IPS DF 6.9 (cell line): ENCODE measurements around the gene RPAP3.

Experiments used
- DNase-seq: peaks from one replicate; pipeline ENCODE4 v3.0.0-alpha.2; 2013; ENCODE audit warnings: low read depth, low spot score
- H3K27ac ChIP-seq: one replicate; pipeline ENCODE4 v1.5.1; 2013; ENCODE audit warnings: low read length, control low read depth
- H3K27me3 ChIP-seq: 2 replicates; pipeline ENCODE4 v1.6.1; 2013; ENCODE audit warnings: mild to moderate bottlenecking, low read length; ENCODE audit not compliant: control insufficient read depth, insufficient read depth
- H3K36me3 ChIP-seq: 2 replicates; pipeline ENCODE4 v1.6.1; 2013; ENCODE audit warnings: low read length; ENCODE audit not compliant: control insufficient read depth, insufficient read depth
- H3K4me1 ChIP-seq: 2 replicates; pipeline ENCODE4 v1.6.1; 2013; ENCODE audit warnings: low read length; ENCODE audit not compliant: control insufficient read depth, insufficient read depth
- H3K4me3 ChIP-seq: 2 replicates; pipeline ENCODE4 v1.5.1; 2013; ENCODE audit warnings: mild to moderate bottlenecking, low read length
- H3K9me3 ChIP-seq: 2 replicates; pipeline ENCODE4 v1.6.1; 2013; ENCODE audit warnings: low read length, inconsistent platforms; ENCODE audit not compliant: control insufficient read depth, insufficient read depth
- WGBS: extraction: QIAGEN DNeasy Blood & Tissue Kit; methylation state at CpG from one replicate; pipeline ENCODE4 v1.1.7; 2013; ENCODE audit warnings: mixed read lengths, missing lambda C conversion rate; ENCODE audit not compliant: insufficient read length, insufficient coverage; 5-methylcytosine and 5-hydroxymethylcytosine counted together

The RPAP3 gene

GRCh38 chr12:47748507-47748828 lies 42.6 kb upstream of the RPAP3 start:
- Histone ChIP-seq H3K27me3 (no peaks in the 10 kb centered on the region), H3K36me3 (no peaks in the 10 kb centered on the region), H3K4me3 (no peak overlapping the region), H3K4me1 (peaks cover 4% of the 10 kb centered on the region), H3K27ac (no peak overlapping the region), H3K9me3 (no peaks in the 10 kb centered on the region)
- WGBS, result no CpG with 5 or more reads among the region's 1 CpG
- no peak for DNase-seq

- DNase-seq, result no peak
- Histone ChIP-seq H3K27ac (no peak overlapping the region), H3K4me1 (no peaks in the 10 kb centered on the region)
Observed at GRCh38 chr12:47747596-47748506, 42.0 kb upstream of the RPAP3 start.

GRCh38 chr12:47747126-47747525 lies 41.3 kb upstream of the RPAP3 start:
- Histone ChIP-seq H3K27ac (no peak overlapping the region), H3K4me3 (no peak overlapping the region), H3K27me3 (no peaks in the 10 kb centered on the region), H3K4me1 (no peaks in the 10 kb centered on the region), H3K36me3 (no peaks in the 10 kb centered on the region), H3K9me3 (no peaks in the 10 kb centered on the region)
- WGBS, result no CpG with 5 or more reads among the region's 4 CpGs
- no peak for DNase-seq

More at GRCh38 chr12:47747596-47748506, 42.0 kb upstream of the RPAP3 start:
- Histone ChIP-seq H3K9me3 (no peaks in the 10 kb centered on the region), H3K36me3 (no peaks in the 10 kb centered on the region), H3K4me3 (no peak overlapping the region), H3K27me3 (no peaks in the 10 kb centered on the region)
- no CpG with 5 or more reads among the region's 14 CpGs for WGBS

GRCh38 chr12:47746523-47746922 lies 40.7 kb upstream of the RPAP3 start:
- no peaks in the 10 kb centered on the region for H3K27me3 ChIP-seq
- H3K27ac ChIP-seq, result no peak overlapping the region
- no peaks in the 10 kb centered on the region for H3K4me1 ChIP-seq
- H3K9me3 ChIP-seq, result no peaks in the 10 kb centered on the region
- no CpG with 5 or more reads among the region's 7 CpGs for WGBS
- H3K36me3 ChIP-seq, result no peaks in the 10 kb centered on the region
- DNase-seq, result no peak
- no peak overlapping the region for H3K4me3 ChIP-seq

GRCh38 chr12:47746073-47746472 lies 40.2 kb upstream of the RPAP3 start:
- Histone ChIP-seq H3K27me3 (no peaks in the 10 kb centered on the region), H3K9me3 (no peaks in the 10 kb centered on the region), H3K27ac (no peak overlapping the region), H3K4me3 (no peak overlapping the region), H3K36me3 (no peaks in the 10 kb centered on the region), H3K4me1 (no peaks in the 10 kb centered on the region)
- WGBS, result no CpG with 5 or more reads among the region's 5 CpGs
- no peak for DNase-seq

GRCh38 chr12:47745485-47746041 lies 39.7 kb upstream of the RPAP3 start:
- H3K9me3 ChIP-seq, result no peaks in the 10 kb centered on the region
- no peak for DNase-seq
- no peaks in the 10 kb centered on the region for H3K4me1 ChIP-seq
- H3K36me3 ChIP-seq, result no peaks in the 10 kb centered on the region
- H3K4me3 ChIP-seq, result no peak overlapping the region
- no peaks in the 10 kb centered on the region for H3K27me3 ChIP-seq
- WGBS, result no CpG with 5 or more reads among the region's 16 CpGs
- no peak overlapping the region for H3K27ac ChIP-seq

- WGBS, result no CpG with 5 or more reads among the region's 8 CpGs
- no peaks in the 10 kb centered on the region for H3K9me3 ChIP-seq
Observed at GRCh38 chr12:47744778-47745436, 39.1 kb upstream of the RPAP3 start.

GRCh38 chr12:47744005-47744651 lies 38.3 kb upstream of the RPAP3 start:
- no peaks in the 10 kb centered on the region for H3K4me1 ChIP-seq
- no peak overlapping the region for H3K4me3 ChIP-seq
- no peaks in the 10 kb centered on the region for H3K9me3 ChIP-seq
- no peaks in the 10 kb centered on the region for H3K36me3 ChIP-seq
- peak; percentile 70 for DNase-seq
- WGBS, result no CpG with 5 or more reads among the region's 10 CpGs
- no peaks in the 10 kb centered on the region for H3K27me3 ChIP-seq
- H3K27ac ChIP-seq, result no peak overlapping the region

More at GRCh38 chr12:47744778-47745436, 39.1 kb upstream of the RPAP3 start:
- Histone ChIP-seq H3K4me3 (no peak overlapping the region), H3K4me1 (no peaks in the 10 kb centered on the region), H3K27ac (no peak overlapping the region), H3K27me3 (no peaks in the 10 kb centered on the region), H3K36me3 (no peaks in the 10 kb centered on the region)
- DNase-seq, result no peak

- no CpG with 5 or more reads among the region's 9 CpGs for WGBS
- no peak overlapping the region for H3K27ac ChIP-seq
- H3K9me3 ChIP-seq, result no peaks in the 10 kb centered on the region
- H3K4me1 ChIP-seq, result no peaks in the 10 kb centered on the region
- no peak for DNase-seq
- H3K4me3 ChIP-seq, result no peak overlapping the region
- no peaks in the 10 kb centered on the region for H3K36me3 ChIP-seq
- no peaks in the 10 kb centered on the region for H3K27me3 ChIP-seq
Observed at GRCh38 chr12:47743311-47743860, 37.6 kb upstream of the RPAP3 start.

GRCh38 chr12:47742253-47742825 lies 36.5 kb upstream of the RPAP3 start:
- Histone ChIP-seq H3K9me3 (no peaks in the 10 kb centered on the region), H3K4me3 (no peak overlapping the region), H3K27me3 (no peaks in the 10 kb centered on the region), H3K36me3 (no peaks in the 10 kb centered on the region), H3K4me1 (no peaks in the 10 kb centered on the region), H3K27ac (no peak overlapping the region)
- WGBS, result no CpG with 5 or more reads among the region's 7 CpGs
- DNase-seq, result peak; percentile 60
